GM21825 (cell line): ENCODE measurements around the gene ADAP1.

Experiments
- ATAC-seq: cut with Tn5 transposase; IDR thresholded peaks from one replicate; pipeline ENCODE4 v1.9.1; 2021; ENCODE audit warnings: mild to moderate bottlenecking, moderate library complexity; ENCODE audit not compliant: unreplicated experiment

Gene ADAP1

DNA sequence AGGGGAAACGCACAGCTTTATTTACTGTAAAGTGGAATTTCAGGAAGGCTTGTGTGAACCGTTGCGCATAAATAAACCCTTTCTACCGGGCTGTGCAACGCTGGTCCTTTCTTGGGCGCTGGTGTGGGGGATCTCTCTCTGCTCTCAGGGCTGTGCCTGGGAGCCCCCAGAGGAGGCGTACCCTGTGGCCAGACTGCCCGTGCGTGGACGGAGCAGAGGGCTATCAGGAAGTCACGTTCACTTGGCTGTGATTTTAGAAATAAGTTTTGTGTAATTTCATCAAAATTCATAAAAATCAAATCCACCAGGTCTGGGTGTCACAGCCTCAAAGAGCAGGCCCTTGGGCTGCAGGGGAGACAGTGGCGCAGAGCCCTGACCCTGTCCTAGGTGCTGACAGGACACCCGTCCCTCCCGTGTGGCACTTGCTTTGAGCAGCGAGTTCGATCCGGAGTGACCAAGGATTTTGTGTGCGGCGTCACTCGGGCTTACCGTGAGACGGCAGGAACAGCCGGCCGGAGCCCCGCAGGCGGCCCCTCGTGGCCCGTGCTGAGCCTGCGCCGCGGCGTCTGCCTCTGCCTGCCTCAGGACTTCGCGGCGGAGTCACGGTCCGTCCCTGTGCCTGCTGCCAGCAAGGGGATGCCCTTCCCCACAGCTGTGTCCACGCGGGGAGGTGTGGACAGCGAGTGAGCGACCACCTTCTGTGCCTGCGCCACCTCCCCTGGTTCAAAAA is 58.0 kb downstream of the ADAP1 start:
- no peak for ATAC-seq

DNA sequence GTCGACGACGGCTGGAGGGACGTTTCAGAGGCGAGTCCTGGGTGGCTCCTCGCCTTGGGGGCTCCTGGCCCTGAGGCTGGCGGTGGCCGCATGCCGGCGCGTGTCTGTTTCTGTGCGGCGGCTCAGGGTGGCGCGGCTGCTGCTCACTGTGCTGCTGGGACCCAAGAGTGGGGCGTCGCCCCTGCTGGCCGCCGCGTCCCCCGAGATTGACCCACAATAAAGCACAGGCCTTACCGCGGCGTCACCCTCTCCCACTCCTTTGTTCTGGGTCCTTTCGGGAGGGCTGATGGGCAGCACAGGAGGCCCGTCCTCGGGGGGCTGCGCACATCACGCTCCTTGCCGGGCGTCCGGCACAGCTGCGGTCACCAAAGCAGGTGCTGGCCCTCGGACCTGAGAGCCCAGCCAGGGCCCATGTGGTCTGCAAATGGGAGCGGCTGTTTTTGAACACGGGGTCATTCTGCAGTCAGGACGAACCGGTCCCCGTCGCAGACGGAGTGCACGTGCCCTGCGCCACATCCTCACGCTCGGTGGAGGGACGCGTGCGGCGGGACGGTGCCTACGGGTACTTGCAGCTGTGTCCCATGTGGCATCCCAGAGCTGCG is 58.9 kb downstream of the ADAP1 start:
- ATAC-seq = no peak

DNA sequence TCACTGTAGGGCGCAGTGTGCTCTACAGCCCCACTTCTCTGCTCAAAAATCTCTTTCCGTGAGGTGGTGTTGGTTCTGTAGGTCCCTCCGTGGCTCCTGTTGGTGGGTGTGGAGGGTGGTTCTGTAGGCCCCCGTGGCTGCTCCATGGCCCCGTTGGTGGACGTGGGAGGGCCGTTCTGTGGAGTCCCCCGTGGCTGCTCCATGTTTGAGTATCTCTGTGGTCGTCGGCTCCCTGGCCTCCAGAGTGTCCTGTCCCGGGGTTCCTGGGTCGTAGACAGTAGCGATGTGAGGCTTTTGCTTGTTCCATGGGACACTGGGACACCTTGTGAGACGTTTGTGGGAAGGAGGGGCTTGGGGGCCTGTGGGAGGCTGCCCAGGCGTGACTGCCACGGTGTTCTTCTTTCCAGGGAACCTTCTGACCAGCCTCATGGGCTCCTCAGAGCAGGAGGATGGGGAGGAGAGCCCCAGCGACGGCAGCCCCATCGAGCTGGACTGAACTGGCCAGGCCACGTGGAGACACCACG is 59.5 kb downstream of the ADAP1 start:
- ATAC-seq = no peak

DNA sequence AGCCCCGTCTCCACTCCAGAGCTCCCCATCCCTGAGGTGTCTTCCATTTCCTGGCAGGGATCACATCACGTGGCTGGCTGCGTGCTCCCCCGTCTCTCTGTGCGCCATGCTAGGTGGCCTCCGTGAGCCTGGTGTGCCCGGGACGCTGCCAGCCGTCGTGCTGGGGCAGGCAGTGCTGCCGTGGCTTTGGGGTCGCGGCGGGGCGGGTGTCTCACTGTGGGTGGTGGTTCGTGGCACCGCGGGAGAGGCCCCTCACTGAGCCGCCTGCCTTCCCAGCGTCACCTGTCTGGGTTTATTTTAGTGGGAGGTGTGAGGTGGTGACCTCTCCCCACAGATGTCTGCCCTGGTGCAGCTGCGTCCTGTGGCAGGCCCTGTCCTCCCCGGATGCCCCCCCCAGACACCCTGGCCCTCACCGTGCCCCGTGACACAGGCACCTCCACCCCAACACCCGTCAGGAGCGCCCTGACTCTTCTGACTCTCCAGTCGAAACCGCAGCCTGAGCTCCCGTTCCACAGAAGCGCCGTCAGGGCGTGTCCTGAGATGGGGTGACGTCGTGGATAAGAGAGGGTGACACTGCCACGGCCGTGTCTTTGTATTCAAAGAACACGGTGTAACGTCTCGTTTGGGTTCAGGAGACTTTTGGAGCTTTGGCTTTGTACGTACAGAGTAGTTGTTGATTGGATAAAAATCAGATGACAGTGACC is 60.2 kb downstream of the ADAP1 start:
- ATAC-seq = no peak

DNA sequence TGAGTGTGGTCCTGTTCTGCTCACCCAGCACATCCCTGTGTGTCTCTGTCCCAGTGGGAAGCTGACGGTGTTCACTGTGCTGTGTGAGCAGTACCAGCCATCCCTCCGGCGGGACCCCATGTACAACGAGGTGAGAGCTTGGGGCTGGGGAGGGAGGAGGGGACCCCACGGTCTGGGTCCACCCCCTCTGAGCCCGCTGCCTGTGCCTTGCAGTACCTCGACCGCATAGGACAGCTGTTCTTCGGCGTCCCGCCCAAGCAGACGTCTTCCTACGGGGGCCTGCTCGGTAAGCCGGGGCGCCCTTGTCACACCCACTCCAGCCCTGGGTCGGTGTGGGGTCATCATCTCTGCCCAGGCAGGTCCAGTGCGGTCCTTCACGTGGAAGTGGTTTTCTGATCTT is 60.8 kb downstream of the ADAP1 start:
- no peak for ATAC-seq

DNA sequence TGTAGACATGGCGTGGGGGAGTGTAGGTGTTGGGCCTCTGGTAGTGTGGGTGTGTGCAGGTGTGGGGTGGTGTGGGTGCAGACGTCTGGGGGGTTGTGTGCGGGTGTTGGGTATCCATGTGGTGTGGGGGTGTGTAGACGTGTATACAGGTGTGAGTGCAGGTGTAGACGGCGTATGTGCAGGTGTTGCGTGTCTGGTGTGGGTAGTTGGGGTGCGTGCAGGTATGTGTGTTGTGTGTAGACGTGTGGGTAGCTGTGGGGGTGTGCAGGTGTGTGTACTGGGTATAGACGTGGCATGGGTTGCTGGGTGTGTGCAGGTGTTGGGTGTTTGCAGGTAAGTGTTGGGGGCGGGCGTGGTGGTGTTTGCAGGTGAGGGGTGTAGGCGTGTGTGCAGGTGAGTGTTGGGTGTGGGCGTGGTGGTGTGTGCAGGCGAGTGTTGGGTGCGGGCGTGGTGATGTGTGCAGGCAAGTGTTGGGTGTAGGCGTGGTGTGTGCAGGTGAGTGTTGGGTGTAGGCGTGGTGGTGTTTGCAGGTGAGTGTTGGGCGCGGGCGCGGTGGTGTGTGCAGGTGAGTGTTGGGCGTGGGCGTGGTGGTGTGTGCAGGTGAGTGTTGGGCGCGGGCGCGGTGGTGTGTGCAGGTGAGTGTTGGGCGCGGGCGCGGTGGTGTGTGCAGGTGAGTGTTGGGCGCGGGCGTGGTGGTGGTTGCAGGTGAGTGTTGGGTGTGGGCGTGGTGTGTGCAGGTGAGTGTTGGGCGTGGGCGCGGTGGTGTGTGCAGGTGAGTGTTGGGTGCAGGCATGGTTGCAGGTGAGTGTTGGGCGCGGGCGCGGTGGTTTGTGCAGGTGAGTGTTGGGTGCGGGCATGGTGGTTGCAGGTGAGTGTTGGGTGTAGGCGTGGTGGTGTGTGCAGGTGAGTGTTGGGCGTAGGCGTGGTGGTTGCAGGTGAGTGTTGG is 61.6 kb downstream of the ADAP1 start:
- ATAC-seq = no peak

DNA sequence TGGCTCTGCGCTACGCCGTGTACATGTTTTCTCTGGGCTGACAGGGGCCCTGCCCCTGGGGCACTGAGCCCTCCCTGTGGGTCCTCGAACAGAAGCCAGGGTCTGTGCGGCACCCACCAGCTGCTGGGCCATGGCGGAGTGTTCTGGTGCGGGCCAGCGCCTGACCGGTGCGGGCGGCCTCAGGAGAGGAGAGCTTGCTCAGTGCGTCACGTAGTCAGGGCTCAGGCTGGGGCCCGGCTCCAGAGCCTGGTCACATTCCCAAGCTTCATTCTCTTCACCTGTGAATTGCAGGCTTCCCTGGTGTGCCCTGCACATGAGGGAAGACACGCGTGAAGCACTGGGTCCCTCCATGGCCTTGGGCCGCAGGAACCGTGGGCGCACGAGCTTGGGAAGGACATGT is 62.7 kb downstream of the ADAP1 start:
- ATAC-seq = no peak

DNA sequence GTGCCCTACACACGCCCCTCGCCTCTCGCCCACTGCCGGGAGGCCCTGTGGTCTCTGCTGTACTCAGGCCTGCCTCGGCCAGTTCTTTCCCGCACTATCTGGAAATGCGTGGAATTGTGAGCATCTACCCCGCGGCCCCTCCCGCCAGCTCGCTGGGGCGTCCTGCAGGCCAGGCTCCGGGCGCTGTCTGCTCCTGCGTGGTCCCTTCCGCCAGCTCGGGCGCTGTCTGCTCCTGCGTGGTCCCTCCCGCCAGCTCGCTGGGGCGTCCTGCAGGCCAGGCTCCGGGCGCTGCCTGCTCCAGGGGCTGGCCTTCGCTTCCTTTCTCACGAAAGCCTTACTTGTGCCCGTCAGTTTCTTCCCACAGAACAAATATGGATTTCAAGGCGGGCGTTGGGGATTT is 63.2 kb downstream of the ADAP1 start:
- no peak for ATAC-seq

DNA sequence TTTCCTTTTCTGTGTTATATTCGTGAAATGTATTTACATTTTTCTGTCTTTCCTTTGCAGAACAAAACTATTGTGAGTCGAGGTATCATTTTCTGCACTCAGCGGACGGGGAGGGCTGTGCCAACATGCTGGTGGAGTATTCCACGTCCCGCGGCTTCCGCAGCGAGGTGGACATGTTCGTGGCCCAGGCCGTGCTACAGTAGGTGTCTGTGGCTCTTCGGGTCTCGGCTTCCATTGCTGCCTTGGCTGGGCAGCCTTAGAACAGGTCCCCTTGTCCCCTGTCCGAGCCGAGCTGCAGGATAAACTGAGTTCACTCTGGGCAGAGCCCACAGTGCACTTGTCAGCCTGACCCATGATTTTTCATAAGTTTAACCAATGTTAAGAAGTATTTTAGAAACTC is 63.6 kb downstream of the ADAP1 start:
- ATAC-seq = no peak

DNA sequence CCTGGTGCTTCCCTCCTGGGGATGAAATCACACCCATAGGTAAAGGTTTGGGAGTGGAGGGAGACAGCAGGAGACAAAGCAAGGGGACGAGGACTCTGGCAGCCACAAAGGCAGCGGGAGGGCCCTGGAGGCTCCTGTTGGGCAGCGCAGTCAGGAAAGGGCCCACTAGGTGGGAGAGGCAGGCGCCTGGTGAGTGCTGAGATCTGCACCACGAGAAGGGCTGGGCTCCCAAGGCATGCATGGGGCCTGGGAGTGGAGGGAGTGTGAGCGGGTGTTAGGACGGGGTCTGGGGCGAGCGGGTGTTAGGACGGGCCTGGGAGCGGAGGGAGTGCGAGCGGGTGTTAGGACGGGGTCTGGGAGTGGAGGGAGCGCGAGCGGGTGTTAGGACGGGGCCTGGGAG is 65.1 kb downstream of the ADAP1 start:
- ATAC-seq = no peak

DNA sequence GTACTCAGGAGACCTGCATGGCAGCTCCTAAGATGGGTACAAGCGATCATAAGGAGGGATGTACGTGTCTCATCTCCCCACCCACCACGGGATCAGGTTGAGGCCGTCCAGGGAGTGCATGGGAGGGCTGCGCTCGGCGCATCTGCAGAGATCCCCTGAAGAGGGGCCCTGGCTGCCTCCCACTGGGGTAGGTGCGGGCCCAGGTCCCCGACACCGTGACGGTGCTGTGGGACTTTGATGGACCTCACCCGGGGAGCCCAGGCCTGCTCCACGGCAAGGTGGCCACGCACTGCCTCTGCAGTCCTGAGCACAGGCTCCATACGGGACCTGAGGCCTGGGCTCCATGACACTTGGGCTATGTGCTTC is 65.5 kb downstream of the ADAP1 start:
- no peak for ATAC-seq

DNA sequence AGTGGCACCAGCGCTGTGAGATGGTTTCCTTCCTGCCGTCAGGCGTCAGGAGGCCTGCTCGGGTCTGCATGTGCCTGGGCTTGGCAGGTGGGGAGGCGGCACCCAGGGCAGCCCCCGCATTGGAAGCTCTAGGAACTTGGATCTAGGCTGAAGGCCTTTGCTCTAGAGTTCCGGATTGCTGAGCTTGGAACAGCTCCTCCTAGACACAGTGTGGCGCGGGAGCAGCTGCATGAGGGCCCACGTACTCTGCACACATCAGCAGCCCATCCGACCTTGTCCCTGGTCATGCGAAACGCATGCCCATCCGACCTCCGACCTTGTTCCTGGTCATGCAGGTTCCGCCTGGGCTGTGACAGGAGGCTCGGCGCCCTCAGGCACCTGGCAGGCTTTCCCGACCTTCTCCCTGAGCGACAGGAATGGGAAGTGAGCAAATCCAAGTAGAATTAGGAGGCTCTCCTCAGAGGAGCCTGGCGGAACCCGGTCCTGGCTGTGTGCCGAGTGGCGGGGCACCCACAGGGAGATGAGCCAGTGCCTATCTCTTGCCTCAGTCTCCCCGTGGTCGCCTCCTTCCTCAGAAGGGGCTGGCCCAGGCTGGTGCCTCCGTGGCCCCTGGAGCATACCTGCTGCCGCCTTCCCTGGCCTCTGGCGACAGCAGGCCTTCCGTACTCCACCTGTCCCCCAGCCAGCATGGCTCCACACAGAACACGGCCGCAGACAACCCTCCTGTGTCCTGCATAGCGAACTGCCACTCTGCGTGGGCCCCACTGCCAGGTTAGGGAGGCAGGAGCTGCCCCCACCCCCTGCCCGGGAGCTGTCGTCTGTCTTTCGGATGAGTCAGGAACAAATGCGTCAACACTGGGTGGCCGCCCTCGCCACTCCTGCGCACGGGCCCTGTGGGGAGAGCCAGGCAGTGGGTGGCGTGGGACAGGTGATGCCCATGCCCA is 66.1 kb downstream of the ADAP1 start:
- ATAC-seq = no peak

DNA sequence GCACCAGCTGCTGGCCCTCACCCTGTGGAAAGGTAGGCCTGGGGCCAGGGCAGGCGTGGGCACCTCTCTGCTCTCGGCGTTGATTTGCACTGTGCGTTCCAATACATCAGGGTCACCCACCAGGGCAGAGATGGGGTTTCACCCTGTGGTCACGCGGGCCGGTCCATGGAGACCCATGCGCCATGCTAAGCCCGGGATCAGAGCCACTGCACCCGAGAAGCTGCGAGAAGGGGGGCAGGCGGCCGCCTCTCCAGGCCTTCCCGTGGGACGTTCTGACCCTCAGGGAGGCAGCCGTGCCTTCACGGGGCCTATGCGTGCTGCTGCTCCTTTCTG is 67.0 kb downstream of the ADAP1 start:
- no peak for ATAC-seq

DNA sequence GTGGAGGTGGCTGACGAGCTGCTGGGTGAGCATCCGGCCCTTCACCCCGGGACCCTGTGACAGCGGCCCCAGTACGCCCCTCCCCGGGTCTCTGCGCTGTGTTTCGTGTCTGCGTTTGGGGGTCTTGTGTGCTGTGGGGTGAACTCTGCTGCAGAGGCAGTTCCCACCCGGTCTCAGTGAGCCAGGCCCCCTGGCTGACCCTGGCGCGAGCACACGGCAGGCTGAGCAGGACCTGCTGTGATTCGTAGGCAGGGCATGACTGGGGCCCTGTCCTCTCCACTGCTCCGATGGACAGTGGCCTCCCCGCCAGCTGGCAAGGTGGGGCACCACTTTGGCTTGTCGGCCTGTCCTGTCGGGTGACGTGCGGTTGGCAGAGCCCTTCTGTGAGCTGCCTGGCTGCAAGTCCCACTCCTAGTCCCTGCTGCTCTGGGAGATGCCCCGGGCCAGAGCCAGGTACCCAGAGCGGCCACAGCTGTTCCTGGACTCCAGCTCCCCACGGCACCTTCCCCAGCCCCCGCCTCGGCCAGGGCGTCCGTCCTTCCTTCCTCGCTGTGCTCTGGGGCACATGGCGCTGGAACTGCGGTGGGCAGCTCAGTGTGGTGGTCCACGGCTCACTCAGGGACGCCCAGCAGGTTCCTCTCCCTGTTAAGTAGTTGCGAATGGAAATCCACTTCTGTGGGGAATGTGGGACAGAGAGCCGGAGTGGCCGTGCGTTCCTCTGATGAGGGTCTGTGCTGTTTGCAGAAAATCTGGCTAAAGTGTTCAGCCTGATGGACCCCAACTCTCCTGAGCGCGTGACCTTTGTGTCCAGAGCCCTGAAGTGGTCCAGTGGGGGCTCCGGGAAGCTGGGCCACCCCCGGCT is 67.6 kb downstream of the ADAP1 start:
- ATAC-seq = no peak

DNA sequence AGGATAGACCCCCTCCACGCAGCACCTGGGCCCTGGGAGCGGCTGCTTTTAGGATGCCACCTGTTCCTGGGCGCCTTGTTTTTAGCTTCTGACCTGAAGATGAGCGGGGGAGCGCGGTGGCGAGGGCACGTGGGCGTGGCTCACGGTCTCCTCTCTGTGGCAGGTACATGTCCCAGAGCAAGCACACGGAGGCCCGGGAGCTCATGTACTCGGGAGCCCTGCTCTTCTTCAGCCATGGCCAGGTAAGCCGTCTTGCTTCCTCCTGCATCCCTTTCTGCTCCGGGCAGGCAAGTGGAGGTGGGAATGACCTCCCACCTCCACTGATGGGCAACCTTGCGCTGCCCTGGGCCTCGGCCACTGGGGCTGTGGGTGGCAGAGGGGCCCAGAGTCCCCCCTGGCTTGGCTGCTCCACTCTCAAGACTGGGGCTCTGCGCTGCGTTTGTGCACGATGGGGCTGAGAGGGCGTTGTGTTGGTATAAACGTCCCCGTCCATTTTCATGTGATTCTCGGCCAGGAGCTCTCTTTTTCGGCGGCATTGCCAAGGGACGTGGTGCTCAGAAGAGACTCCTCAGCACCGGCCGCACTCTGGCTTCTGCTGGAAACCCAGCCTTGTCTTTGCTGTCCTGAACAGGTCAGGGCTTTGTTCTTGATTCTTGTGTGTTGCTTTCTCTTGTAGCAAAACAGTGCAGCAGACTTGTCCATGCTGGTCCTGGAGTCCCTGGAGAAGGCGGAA is 68.4 kb downstream of the ADAP1 start:
- no peak for ATAC-seq

DNA sequence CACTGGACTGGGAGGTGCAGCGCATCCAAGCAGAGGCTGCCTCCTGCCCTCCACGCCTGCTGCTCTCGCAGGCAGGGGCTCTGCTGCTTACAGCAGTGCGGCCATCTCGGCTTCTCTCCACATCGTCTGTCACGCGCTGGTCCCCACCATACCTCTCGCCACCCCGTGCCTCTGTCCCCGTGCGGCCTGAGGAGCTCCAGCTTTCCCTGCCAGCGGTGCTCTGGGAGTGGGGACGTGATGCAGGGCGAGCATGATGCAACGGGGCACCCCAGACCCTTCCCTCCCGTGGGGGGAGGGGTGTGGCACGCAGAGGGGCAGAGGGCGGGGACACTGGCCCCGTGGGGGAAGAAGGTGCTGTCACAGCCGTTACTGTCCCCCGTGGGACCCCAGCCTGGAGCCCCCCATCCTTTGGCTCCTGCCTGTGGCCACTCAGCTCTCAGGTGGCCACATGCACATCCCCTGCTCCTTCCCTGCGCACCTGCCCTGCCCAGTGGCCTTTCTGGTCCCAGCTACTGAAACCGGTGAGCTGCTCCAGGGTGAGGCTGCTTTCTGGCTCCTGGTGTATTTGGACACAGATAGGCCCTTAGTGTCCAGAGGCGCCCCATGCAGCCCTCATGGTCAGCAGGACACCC is 69.1 kb downstream of the ADAP1 start:
- no peak for ATAC-seq

DNA sequence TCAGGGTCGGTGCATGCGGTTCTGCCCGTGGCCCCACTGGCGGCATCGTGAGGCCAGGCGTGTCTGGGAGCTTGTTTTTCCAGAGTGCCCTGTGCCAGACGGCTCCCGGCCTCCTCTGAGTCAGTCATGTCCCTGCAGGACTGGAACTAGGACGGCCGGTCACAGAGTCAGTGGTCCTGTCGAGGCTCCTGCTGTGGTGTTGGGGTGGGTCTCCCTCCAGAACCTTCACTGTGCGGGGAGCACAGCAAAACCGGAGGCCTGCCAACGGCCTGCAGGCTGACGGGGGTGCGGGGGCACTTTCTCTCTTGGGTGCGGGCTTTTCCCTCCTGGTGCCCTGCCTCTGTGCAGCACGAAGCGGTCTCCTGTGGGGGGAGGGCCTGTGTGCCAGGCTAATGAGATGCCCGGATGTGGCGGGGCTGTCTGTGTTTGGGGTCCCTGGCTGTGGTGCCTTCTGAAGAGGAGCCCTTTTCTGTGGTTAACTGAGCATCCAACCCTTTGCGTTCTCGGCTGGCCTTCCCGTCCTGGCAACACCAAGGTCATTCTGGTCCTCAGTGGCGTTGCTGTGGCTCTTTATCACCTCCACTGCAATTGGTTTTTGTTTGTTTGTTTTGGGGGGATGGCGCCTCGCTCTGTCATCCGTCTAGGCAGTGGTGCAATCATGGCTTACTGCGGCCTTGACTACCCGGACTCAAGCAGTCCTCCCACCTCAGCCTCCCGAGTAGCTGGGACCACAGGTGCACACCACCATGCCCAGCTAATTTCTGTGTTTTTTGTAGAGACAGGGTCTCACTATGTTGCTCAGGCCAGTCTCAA is 70.1 kb downstream of the ADAP1 start:
- ATAC-seq = no peak
